C4-2B (cell line): ENCODE results near the gene NR2F1.

Experiments used
- ZFX ChIP-seq: fragments of 450-650 bp; IDR thresholded peaks from 2 replicates; pipeline ENCODE4 v1.6.1; 2017
- TF ChIP-seq, protein P1 (sequence below): fragments of 450-650 bp; conservative IDR thresholded peaks from 2 replicates; pipeline ENCODE4 v1.5.1; 2017; ENCODE audit warnings: mild to moderate bottlenecking

DNA sequence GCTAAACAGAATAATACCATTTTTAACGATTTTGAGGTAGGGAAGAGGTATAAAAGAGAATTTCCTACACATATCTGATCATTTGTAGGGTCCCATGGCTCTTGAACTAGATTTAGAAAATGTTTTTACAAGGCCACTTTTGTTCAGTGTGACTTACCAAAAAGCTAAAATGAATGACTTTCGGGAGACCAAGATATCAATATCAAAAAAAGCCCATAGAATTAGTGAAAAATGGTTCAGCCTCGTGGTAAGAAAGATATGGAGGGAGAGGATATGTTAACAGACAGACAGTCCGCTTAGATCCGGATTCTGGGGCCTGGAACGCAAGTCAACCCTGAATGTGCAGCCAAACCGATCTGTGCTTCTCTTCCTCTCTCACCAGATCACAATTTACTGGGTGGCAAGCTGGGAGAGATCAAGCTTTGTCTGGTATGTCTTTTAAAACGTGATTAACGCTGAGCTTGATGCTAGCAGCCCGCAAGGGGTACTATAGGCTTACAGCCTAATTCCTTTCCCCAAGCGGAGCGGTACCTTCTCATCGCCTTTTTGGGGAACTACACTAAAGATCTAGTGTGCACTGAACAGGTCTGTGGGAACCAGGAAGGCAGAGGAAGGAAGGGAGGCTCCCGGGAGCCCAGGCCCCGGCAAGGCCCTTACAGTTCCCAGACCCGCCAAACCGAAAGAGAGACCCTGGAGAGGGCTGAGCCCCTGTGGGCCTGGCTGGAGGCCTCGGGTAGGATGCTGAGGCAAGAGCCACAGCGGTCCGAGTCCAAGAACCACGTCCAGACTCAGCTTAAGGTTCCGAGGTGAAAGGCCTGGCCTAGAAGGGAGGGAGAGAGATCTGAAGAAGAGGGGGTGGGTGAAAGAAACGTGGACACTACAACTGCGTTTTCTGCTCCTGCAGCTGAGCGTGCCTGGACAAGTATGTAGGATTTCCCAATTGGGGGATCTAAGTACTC lies 4.9 kb upstream of the NR2F1 start:
- TF ChIP-seq, protein P1, sequence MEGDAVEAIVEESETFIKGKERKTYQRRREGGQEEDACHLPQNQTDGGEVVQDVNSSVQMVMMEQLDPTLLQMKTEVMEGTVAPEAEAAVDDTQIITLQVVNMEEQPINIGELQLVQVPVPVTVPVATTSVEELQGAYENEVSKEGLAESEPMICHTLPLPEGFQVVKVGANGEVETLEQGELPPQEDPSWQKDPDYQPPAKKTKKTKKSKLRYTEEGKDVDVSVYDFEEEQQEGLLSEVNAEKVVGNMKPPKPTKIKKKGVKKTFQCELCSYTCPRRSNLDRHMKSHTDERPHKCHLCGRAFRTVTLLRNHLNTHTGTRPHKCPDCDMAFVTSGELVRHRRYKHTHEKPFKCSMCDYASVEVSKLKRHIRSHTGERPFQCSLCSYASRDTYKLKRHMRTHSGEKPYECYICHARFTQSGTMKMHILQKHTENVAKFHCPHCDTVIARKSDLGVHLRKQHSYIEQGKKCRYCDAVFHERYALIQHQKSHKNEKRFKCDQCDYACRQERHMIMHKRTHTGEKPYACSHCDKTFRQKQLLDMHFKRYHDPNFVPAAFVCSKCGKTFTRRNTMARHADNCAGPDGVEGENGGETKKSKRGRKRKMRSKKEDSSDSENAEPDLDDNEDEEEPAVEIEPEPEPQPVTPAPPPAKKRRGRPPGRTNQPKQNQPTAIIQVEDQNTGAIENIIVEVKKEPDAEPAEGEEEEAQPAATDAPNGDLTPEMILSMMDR: no peak
- TF ChIP-seq ZFX: no peak
